H1 (cell line): Measurements from ENCODE around the gene CMSS1. TPM values are rescaled to one million over a fixed set of nuclear protein-coding genes. Genes with fewer than 3 reads are reported as not detected.

ENCODE experiments used
- CTCF ChIA-PET: fragments of 300-600 bp; sonication (Branson Sonifier 250); formaldehyde crosslinking; loops from one replicate; lab custom pipeline; 2021; ENCODE audit not compliant: partially characterized antibody; lab: Charles Lee
- POLR2A ChIA-PET: fragments of 300-600 bp; sonication (Branson Sonifier 250); formaldehyde crosslinking; loops from one replicate; lab custom pipeline; 2021; ENCODE audit warnings: inconsistent platforms; ENCODE audit not compliant: partially characterized antibody; lab: Charles Lee
- DNase-seq, 2 experiments: peaks; one replicate each; pipeline versions ENCODE4 v3.0.0 to v3.0.0-alpha.2; 2010 to 2022; ENCODE audit warnings: low spot score in 2 of 2, low read depth in 1 of 2, mixed read lengths in 1 of 2
- FAIRE-seq: peaks from 2 replicates; lab custom pipeline; 2011; peaks lifted over from hg19 to GRCh38; lab: Jason Lieb, UNC
- H2AFZ ChIP-seq: 2 replicates; pipeline ENCODE4 v1.8.1; 2012; ENCODE audit warnings: low read length, inconsistent platforms
- H2AK5ac ChIP-seq: 2 replicates; pipeline ENCODE4 v1.6.1; 2013; ENCODE audit warnings: low read depth, low read length
- H2BK120ac ChIP-seq: replicated peaks from 2 replicates; pipeline ENCODE3; 2013; ENCODE audit warnings: low read depth, low read length, inconsistent platforms
- H2BK12ac ChIP-seq: 2 replicates; pipeline ENCODE4 v1.6.1; 2013; ENCODE audit warnings: low read depth, low read length
- H2BK15ac ChIP-seq: 2 replicates; pipeline ENCODE4 v1.6.1; 2013; ENCODE audit warnings: low read length
- H2BK20ac ChIP-seq: 2 replicates; pipeline ENCODE4 v1.6.1; 2013; ENCODE audit warnings: low read length
- H2BK5ac ChIP-seq: 2 replicates; pipeline ENCODE4 v1.6.1; 2013; ENCODE audit warnings: low read depth, low read length
- H3K14ac ChIP-seq: 2 replicates; pipeline ENCODE4 v1.6.1; 2013; ENCODE audit warnings: inconsistent platforms; ENCODE audit not compliant: insufficient read length
- H3K18ac ChIP-seq: 2 replicates; pipeline ENCODE4 v1.6.1; 2013; ENCODE audit warnings: low read length; ENCODE audit errors: extremely low read depth
- H3K23ac ChIP-seq: 2 replicates; pipeline ENCODE4 v1.6.1; 2013; ENCODE audit warnings: inconsistent platforms; ENCODE audit not compliant: insufficient read length
- H3K23me2 ChIP-seq: 2 replicates; pipeline ENCODE4 v1.6.1; 2013; ENCODE audit warnings: low read depth, low read length
- H3K27ac ChIP-seq: 2 replicates; pipeline ENCODE4 v1.6.1; 2011; ENCODE audit warnings: low read depth, low read length, inconsistent platforms
- H3K27me3 ChIP-seq, 4 experiments: replicated peaks in 1 of 4; 1 replicate in 1 of 4; 2 replicates in 3 of 4; pipeline versions ENCODE4 v1.6.1 to v1.8.1; 2011 to 2013; ENCODE audit warnings: low read length in 3 of 4, mild to moderate bottlenecking in 3 of 4, inconsistent platforms in 2 of 4, mixed read lengths in 2 of 4, moderate library complexity in 1 of 4; ENCODE audit not compliant: control insufficient read depth in 3 of 4, insufficient read depth in 3 of 4; ENCODE audit errors: extremely low read depth in 1 of 4
- H3K36me3 ChIP-seq, 4 experiments: 2 replicates each; pipeline versions ENCODE4 v1.6.1 to v1.8.1; 2011 to 2013; ENCODE audit warnings: mild to moderate bottlenecking in 4 of 4, low read length in 3 of 4, moderate library complexity in 2 of 4, control low read depth in 1 of 4, inconsistent platforms in 1 of 4; ENCODE audit not compliant: insufficient read depth in 4 of 4, control insufficient read depth in 2 of 4
- H3K4ac ChIP-seq: replicated peaks from 2 replicates; pipeline ENCODE3; 2013; ENCODE audit warnings: low read length, low read depth, mixed read lengths, inconsistent platforms; ENCODE audit not compliant: insufficient read length
- H3K4me1 ChIP-seq, 4 experiments: replicated peaks in 1 of 4; 1 replicate in 1 of 4; 2 replicates in 3 of 4; pipeline versions ENCODE4 v1.6.1 to v1.8.1; 2011 to 2013; ENCODE audit warnings: low read length in 3 of 4, inconsistent platforms in 2 of 4, mixed read lengths in 1 of 4; ENCODE audit not compliant: insufficient read depth in 4 of 4, control insufficient read depth in 3 of 4
- H3K4me2 ChIP-seq, 2 experiments: 2 replicates each; pipeline versions ENCODE4 v1.6.1 to v1.8.1; 2011 to 2013; ENCODE audit warnings: low read depth in 2 of 2, low read length in 2 of 2, control low read depth in 1 of 2, inconsistent platforms in 1 of 2, mild to moderate bottlenecking in 1 of 2; ENCODE audit not compliant: insufficient read depth in 1 of 2
- H3K4me3 ChIP-seq, 4 experiments: fragments of 200-600, 300-600 bp in 1 of 4; sonication (generic), shearing (Covaris generic), sonication (Bioruptor Twin) in 1 of 4; 2 replicates each; pipeline versions ENCODE4 v1.5.1 to v1.8.1; 2011 to 2016; ENCODE audit warnings: low read length in 4 of 4, low read depth in 3 of 4, control low read depth in 2 of 4, inconsistent platforms in 2 of 4, mild to moderate bottlenecking in 2 of 4, mixed read lengths in 1 of 4, moderate library complexity in 1 of 4; ENCODE audit not compliant: insufficient read depth in 2 of 4; ENCODE audit errors: extremely low read depth in 1 of 4
- H3K56ac ChIP-seq: replicated peaks from 2 replicates; pipeline ENCODE3; 2013; ENCODE audit warnings: low read depth, mild to moderate bottlenecking, mixed read lengths, low read length, inconsistent platforms; ENCODE audit not compliant: insufficient read length
- H3K79me1 ChIP-seq: 2 replicates; pipeline ENCODE4 v1.6.1; 2013; ENCODE audit warnings: low read depth, low read length, control low read depth
- H3K79me2 ChIP-seq, 2 experiments: 2 replicates each; pipeline versions ENCODE4 v1.6.1 to v1.8.1; 2012 to 2013; ENCODE audit warnings: low read length in 2 of 2, mild to moderate bottlenecking in 2 of 2, inconsistent platforms in 1 of 2; ENCODE audit not compliant: insufficient read depth in 2 of 2, control insufficient read depth in 1 of 2
- H3K9ac ChIP-seq, 4 experiments: replicated peaks in 1 of 4; 1 replicate in 1 of 4; 2 replicates in 3 of 4; pipeline versions ENCODE4 v1.6.1 to v1.8.1; 2011 to 2013; ENCODE audit warnings: low read depth in 3 of 4, low read length in 3 of 4, control low read depth in 2 of 4, mild to moderate bottlenecking in 2 of 4, moderate library complexity in 2 of 4, inconsistent platforms in 1 of 4; ENCODE audit errors: extremely low read depth in 1 of 4
- H3K9me3 ChIP-seq, 2 experiments: 2 replicates each; pipeline versions ENCODE4 v1.6.1 to v1.8.1; 2012 to 2013; ENCODE audit warnings: mild to moderate bottlenecking in 2 of 2, moderate library complexity in 2 of 2, control low read depth in 1 of 2, inconsistent platforms in 1 of 2, low read depth in 1 of 2, low read length in 1 of 2, mixed read lengths in 1 of 2; ENCODE audit not compliant: insufficient read depth in 2 of 2
- H4K20me1 ChIP-seq, 2 experiments: replicated peaks in 1 of 2; 2 replicates each; pipeline versions ENCODE3 to v1.8.1; 2011 to 2013; ENCODE audit warnings: inconsistent platforms in 2 of 2, low read length in 2 of 2, mild to moderate bottlenecking in 1 of 2; ENCODE audit not compliant: insufficient read depth in 2 of 2, control insufficient read depth in 1 of 2
- H4K5ac ChIP-seq: 2 replicates; pipeline ENCODE4 v1.6.1; 2013; ENCODE audit warnings: low read length, low read depth, mixed read lengths, inconsistent platforms; ENCODE audit not compliant: insufficient read length
- H4K8ac ChIP-seq: 2 replicates; pipeline ENCODE4 v1.8.0; 2013; ENCODE audit warnings: mild to moderate bottlenecking, moderate library complexity, low read length, inconsistent platforms; ENCODE audit not compliant: insufficient read depth; ENCODE audit errors: extremely low read depth
- H4K91ac ChIP-seq: replicated peaks from 2 replicates; pipeline ENCODE3; 2013; ENCODE audit warnings: low read length, mixed read lengths, inconsistent platforms; ENCODE audit not compliant: insufficient read length
- CTBP2 ChIP-seq: IDR thresholded peaks from 2 replicates; pipeline ENCODE4 v1.7.0; 2011; ENCODE audit warnings: borderline replicate concordance, mild to moderate bottlenecking, moderate library complexity, mixed read lengths, low read length; ENCODE audit not compliant: insufficient read depth, insufficient read length
- EP300 ChIP-seq, 2 experiments: IDR thresholded peaks; 1 replicate in 1 of 2; 2 replicates in 1 of 2; pipeline ENCODE4 v1.6.1; 2011 to 2012; ENCODE audit warnings: low read depth in 2 of 2, low read length in 2 of 2, mild to moderate bottlenecking in 2 of 2, borderline replicate concordance in 1 of 2, inconsistent platforms in 1 of 2, moderate library complexity in 1 of 2
- HDAC6 ChIP-seq: IDR thresholded peaks from one replicate; pipeline ENCODE4 v1.7.1; 2012; ENCODE audit warnings: low read depth, mild to moderate bottlenecking, inconsistent platforms, low read length, moderate library complexity
- JUN ChIP-seq: IDR thresholded peaks from 2 replicates; pipeline ENCODE4 v1.6.1; 2011; ENCODE audit warnings: low read depth, mild to moderate bottlenecking, improper control_type of control experiment, low read length
- RXRA ChIP-seq: IDR thresholded peaks from 2 replicates; pipeline ENCODE4 v1.6.1; 2011; ENCODE audit warnings: low read depth, mild to moderate bottlenecking, low read length, moderate library complexity; ENCODE audit not compliant: insufficient read depth
- SIX5 ChIP-seq: IDR thresholded peaks from 2 replicates; pipeline ENCODE4 v1.6.1; 2011; ENCODE audit warnings: mild to moderate bottlenecking, low read depth, low read length
- WGBS, 2 experiments: shearing (Covaris generic) in 1 of 2; methylation state at CpG; one replicate each; pipeline versions ENCODE4 v1.1.6 to v1.1.7; 2013 to 2015; ENCODE audit warnings: low lambda C conversion rate in 2 of 2, mixed read lengths in 2 of 2, inconsistent platforms in 1 of 2, low coverage in 1 of 2, missing lambda C conversion rate in 1 of 2; ENCODE audit not compliant: insufficient replicate concordance in 2 of 2, insufficient coverage in 1 of 2, insufficient read length in 1 of 2; ENCODE audit errors: extremely low coverage in 1 of 2, missing lambda C conversion rate in 1 of 2; 5-methylcytosine and 5-hydroxymethylcytosine counted together
- polyA plus RNA-seq, 7 experiments: library from polyadenylated mRNA; depleted of rRNA in 3 of 7; stranded (reverse) in 5 of 7; unstranded in 2 of 7; fragments of >200 nt in 5 of 7; fragments of 200-250 nt in 2 of 7; gene quantifications; 1 replicate in 5 of 7; 2 replicates in 1 of 7; 4 replicates in 1 of 7; pipeline versions ENCODE4 v1.2.1 to v1.2.3, GENCODE V29; 2011 to 2013; ENCODE audit warnings: missing spikeins in 2 of 7, mixed read lengths in 2 of 7
- total RNA-seq: library from RNA; stranded (reverse); fragmentation: NEBNext Ultra II Directional; extraction: Animal tissue kit (Norgen Biotek cat#: 25700); gene quantifications from 2 replicates; pipeline ENCODE4 v1.2.1, GENCODE V29; 2021
- TF ChIP-seq, protein P1 (sequence below), 3 experiments: IDR thresholded peaks; 1 replicate in 2 of 3; 2 replicates in 1 of 3; pipeline versions ENCODE4 v1.5.1 to v1.6.1; 2011; ENCODE audit warnings: low read length in 3 of 3, mild to moderate bottlenecking in 3 of 3, inconsistent platforms in 2 of 3, low read depth in 1 of 3, moderate library complexity in 1 of 3; ENCODE audit not compliant: insufficient read depth in 1 of 3; ENCODE audit errors: control extremely low read depth in 1 of 3

The CMSS1 gene
- total and polyA plus RNA-seq, 2 of the 8 experiments (the other 6 are each of a cell fraction or from before 2014, with no cell fraction given), result 15.2 to 75.1 TPM

DNA sequence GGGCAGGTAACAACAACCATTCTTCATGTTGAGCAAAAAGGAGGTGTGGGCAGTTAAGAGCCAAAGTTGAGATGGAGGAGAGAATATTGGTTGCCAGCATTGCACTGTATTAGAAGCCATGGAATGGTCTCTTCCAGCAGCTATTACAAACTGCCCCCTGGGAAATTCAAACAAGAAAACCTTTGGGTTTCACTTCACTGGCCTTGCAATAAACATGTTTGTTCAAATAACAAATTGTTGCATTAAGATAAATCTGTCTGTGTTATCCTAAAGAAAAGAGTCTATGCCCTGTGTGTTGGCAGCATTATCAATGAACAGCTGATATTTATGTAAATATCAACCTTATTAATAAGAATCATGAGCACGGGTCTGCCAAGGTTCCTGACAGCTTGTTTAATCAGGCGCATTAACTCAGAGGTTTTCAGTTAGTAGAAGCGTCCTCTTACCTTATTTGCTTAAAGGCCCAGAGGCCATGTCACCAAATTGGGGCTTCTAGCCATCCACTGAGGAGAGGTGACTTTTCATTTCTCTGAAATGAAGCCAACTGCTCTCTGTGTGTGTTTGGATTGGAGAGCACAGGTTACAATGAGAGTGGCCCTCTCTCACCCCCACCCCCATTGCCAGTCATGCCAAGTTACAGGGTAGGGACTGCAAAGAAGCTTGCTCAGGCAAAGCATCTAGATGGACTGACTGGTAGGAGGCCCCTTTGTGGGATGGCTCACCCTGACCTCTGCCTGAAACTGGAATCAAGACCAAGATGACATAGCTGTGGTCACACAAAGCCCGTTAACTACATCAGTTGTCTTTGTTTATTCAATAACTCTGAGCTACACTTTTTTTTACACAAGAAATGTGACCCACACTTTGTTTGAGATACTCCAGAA lies 286.1 kb downstream of the CMSS1 start:
- Histone ChIP-seq H3K79me1 (no peaks in the 10 kb centered on the region), H2BK120ac (no peak overlapping the region), H4K8ac (no peak overlapping the region), H3K23ac (no peak overlapping the region), H3K27ac (no peak overlapping the region), H2BK12ac (no peak overlapping the region), H4K5ac (no peak overlapping the region), H3K56ac (no peak overlapping the region), H3K4me3 (no peak overlapping the region), H4K91ac (no peak overlapping the region), H3K4me2 (no peak overlapping the region), H3K14ac (no peak overlapping the region), H3K18ac (no peak overlapping the region), H3K27me3 (no peaks in the 10 kb centered on the region), H3K4me1 (peaks cover 0 to 2% (median 0%) of the 10 kb centered on the region in 4 experiments; a peak in 1 of 7 replicates), H3K4ac (no peak overlapping the region), H3K36me3 (no peaks in the 10 kb centered on the region), H2AK5ac (no peak overlapping the region), H2BK20ac (no peak overlapping the region), H3K79me2 (no peaks in the 10 kb centered on the region), H3K9ac (no peak overlapping the region), H2BK5ac (no peak overlapping the region), H2AFZ (no peak overlapping the region), H4K20me1 (no peaks in the 10 kb centered on the region), H3K9me3 (no peaks in the 10 kb centered on the region), H3K23me2 (no peaks in the 10 kb centered on the region; the same call in 1 of the 2 replicates), H2BK15ac (no peak overlapping the region)
- ChIA-PET POLR2A (interaction anchor here (0.8 to 1.0 kb wide), 4 partner anchors 10 to 165 kb away, joined by 3 to 4 read pairs (median 4); partner anchors contain the start of genes FILIP1L and TBC1D23), CTCF (interaction anchor here (0.6 to 3.3 kb wide), 6 partner anchors 13 to 272 kb away, joined by 3 to 11 read pairs (median 4); no protein-coding TSS in a partner anchor)
- TF ChIP-seq HDAC6 (no peak), RXRA (no peak), CTBP2 (no peak), SIX5 (no peak), EP300 (IDR thresholded peaks at IDR 0.05; ENCODE audit: borderline replicate concordance in 1 of 2, low read depth in 2 of 2, low read length in 2 of 2) (no peak), JUN (no peak)
- TF ChIP-seq, protein P1, sequence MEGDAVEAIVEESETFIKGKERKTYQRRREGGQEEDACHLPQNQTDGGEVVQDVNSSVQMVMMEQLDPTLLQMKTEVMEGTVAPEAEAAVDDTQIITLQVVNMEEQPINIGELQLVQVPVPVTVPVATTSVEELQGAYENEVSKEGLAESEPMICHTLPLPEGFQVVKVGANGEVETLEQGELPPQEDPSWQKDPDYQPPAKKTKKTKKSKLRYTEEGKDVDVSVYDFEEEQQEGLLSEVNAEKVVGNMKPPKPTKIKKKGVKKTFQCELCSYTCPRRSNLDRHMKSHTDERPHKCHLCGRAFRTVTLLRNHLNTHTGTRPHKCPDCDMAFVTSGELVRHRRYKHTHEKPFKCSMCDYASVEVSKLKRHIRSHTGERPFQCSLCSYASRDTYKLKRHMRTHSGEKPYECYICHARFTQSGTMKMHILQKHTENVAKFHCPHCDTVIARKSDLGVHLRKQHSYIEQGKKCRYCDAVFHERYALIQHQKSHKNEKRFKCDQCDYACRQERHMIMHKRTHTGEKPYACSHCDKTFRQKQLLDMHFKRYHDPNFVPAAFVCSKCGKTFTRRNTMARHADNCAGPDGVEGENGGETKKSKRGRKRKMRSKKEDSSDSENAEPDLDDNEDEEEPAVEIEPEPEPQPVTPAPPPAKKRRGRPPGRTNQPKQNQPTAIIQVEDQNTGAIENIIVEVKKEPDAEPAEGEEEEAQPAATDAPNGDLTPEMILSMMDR (IDR thresholded peaks at IDR 0.05; ENCODE audit: control extremely low read depth in 1 of 3, insufficient read depth in 1 of 3, low read depth in 1 of 3, low read length in 3 of 3), result no peak
- 90% methylated on average over 4 of the region's 4 CpGs; no CpG with 5 or more reads in 1 of the 2 experiments for WGBS, 2 experiments
- DNase-seq, result no peak
- FAIRE-seq, result no peak
